Measurements from ENCODE around the gene SRGAP1.

DNA sequence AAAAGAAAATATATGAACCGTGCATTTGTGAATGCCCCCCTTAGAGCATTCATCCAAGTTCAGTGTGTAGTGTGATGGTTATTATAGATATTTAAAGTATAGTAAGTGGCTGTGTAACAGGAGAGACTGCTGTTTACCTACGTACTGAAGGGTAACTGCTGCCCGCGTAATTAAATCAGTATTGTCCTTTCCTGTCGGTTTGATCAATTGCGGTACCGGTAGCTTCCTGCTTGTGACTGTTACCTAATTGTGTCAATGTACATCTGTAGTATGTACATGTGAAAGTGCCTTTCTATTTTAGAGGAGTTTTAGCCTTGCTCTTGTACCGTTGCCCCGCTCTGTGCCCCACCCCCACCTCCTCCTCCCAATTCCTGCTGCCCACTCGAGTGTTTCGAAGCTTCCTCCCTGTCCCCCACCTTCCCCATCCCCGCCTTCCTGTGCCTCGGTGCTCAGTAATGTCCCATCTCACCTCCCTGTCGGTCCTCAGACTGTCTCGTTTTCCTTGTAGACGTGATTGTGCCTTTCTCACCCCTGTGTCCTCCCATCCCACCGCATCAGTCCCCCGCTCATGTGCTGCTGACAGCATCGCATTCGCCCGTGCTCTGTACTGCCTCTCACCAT is 302.6 kb downstream of the SRGAP1 start:
- TF ChIP-seq POLR2A (IDR thresholded peaks at IDR 0.05) (no peak), CTCF (IDR thresholded peaks at IDR 0.05) (no peak), EP300 (IDR thresholded peaks at IDR 0.05) (no peak)
